Hepatocyte (in vitro differentiated cells): ENCODE measurements around the gene KRTCAP3. TPM values are rescaled to one million over a fixed set of nuclear protein-coding genes. Genes with fewer than 3 reads are reported as not detected.

ENCODE experiments used
- DNase-seq: peaks from one replicate; pipeline ENCODE4 v3.0.0-alpha.2; 2016; ENCODE audit warnings: low spot score
- H2AFZ ChIP-seq: fragments of 200-600 bp; sonication (generic); 2 replicates; pipeline ENCODE4 v1.6.0; 2016; ENCODE audit warnings: antibody characterized with exemption, mild to moderate bottlenecking
- H3K27ac ChIP-seq: fragments of 200-600 bp; sonication (generic); 2 replicates; pipeline ENCODE4 v1.5.1; 2016; ENCODE audit warnings: mild to moderate bottlenecking
- H3K27me3 ChIP-seq: fragments of 200-600 bp; sonication (generic); 2 replicates; pipeline ENCODE4 v1.6.1; 2016
- H3K36me3 ChIP-seq: fragments of 200-600 bp; sonication (generic); replicated peaks from 2 replicates; pipeline ENCODE4 v1.5.1; 2016; ENCODE audit warnings: low read depth; ENCODE audit not compliant: insufficient read depth
- H3K4me1 ChIP-seq: fragments of 200-600 bp; sonication (generic); 2 replicates; pipeline ENCODE4 v1.5.1; 2016; ENCODE audit warnings: mild to moderate bottlenecking, moderate library complexity; ENCODE audit not compliant: insufficient read depth
- H3K4me2 ChIP-seq: fragments of 200-600 bp; sonication (generic); 2 replicates; pipeline ENCODE4 v1.6.0; 2016
- H3K4me3 ChIP-seq: fragments of 200-600 bp; sonication (generic); 2 replicates; pipeline ENCODE4 v1.5.1; 2016; ENCODE audit warnings: mild to moderate bottlenecking
- H3K79me2 ChIP-seq: fragments of 200-600 bp; sonication (generic); 2 replicates; pipeline ENCODE4 v1.6.0; 2017; ENCODE audit warnings: mild to moderate bottlenecking
- H3K9me2 ChIP-seq: fragments of 200-600 bp; sonication (generic); replicated peaks from 2 replicates; pipeline ENCODE4 v1.6.0; 2017; ENCODE audit warnings: mild to moderate bottlenecking; ENCODE audit not compliant: insufficient read depth
- H3K9me3 ChIP-seq: fragments of 200-600 bp; sonication (generic); 2 replicates; pipeline ENCODE4 v1.5.1; 2016; ENCODE audit warnings: low read depth, mild to moderate bottlenecking
- H4K20me1 ChIP-seq: fragments of 200-600 bp; sonication (generic); 2 replicates; pipeline ENCODE4 v1.6.0; 2016; ENCODE audit warnings: mild to moderate bottlenecking; ENCODE audit not compliant: insufficient read depth, poor library complexity, severe bottlenecking
- CTCF ChIP-seq: fragments of 200-600 bp; sonication (generic); IDR thresholded peaks from 2 replicates; pipeline ENCODE4 v1.5.1; 2016; ENCODE audit warnings: antibody characterized with exemption, mild to moderate bottlenecking; ENCODE audit not compliant: poor library complexity
- EZH2 ChIP-seq: fragments of 200-600 bp; sonication (generic); IDR thresholded peaks from 2 replicates; pipeline ENCODE4 v1.6.1; 2016; ENCODE audit warnings: antibody characterized with exemption, mild to moderate bottlenecking, borderline replicate concordance
- EZH2phosphoT487 ChIP-seq: fragments of 200-600 bp; sonication (generic); IDR thresholded peaks from one replicate; pipeline ENCODE4 v1.6.1; 2018; ENCODE audit warnings: antibody characterized with exemption, mild to moderate bottlenecking, low read depth, moderate library complexity; ENCODE audit not compliant: unreplicated experiment, severe bottlenecking
- WGBS: methylation state at CpG from one replicate; pipeline ENCODE4 v1.1.6; 2016; ENCODE audit warnings: low lambda C conversion rate; ENCODE audit errors: missing lambda C conversion rate; 5-methylcytosine and 5-hydroxymethylcytosine counted together
- polyA plus RNA-seq: library from polyadenylated mRNA; unstranded; fragments of >200 nt; fragmentation: Nextera tagmentation; extraction: Ambion mirVana; gene quantifications from 2 replicates; pipeline ENCODE4 v1.2.1, GENCODE V29; 2016
- total RNA-seq: library from RNA; depleted of rRNA; stranded (reverse); fragments of >200 nt; gene quantifications from 2 replicates; pipeline ENCODE4 v1.2.3, GENCODE V29; 2014

KRTCAP3 gene
- total and polyA plus RNA-seq, 2 experiments from 2014 or later, result 19.3 to 23.3 TPM

- Histone ChIP-seq H2AFZ (peak within 1 kb of the TSS; percentile 85), H3K27me3 (no peaks in the 10 kb centered on the region), H3K79me2 (peaks cover 46% of the 10 kb centered on the region), H3K4me2 (peak within 1 kb of the TSS; percentile 84), H3K36me3 (no peaks in the 10 kb centered on the region), H3K4me1 (peaks cover 3% of the 10 kb centered on the region), H3K27ac (peak within 1 kb of the TSS; percentile 90), H3K9me2 (no peaks in the 10 kb centered on the region), H3K9me3 (no peaks in the 10 kb centered on the region), H3K4me3 (peak within 1 kb of the TSS; percentile 83), H4K20me1 (peaks cover 3% of the 10 kb centered on the region)
- TF ChIP-seq EZH2phosphoT487 (no peak), EZH2 (no peak), CTCF (no peak)
- peak; percentile 98 for DNase-seq
- 3% methylated on average over 69 of the region's 82 CpGs for WGBS
Measured at GRCh38 chr2:27409321-27410073, 32.7 kb upstream of the KRTCAP3 start, which contains the start of gene PPM1G. Gene PPM1G, minus strand, starts transcription at chr2:27409591. Its CDS starts 169 bp downstream, at chr2:27409422.

- DNase-seq, result no peak
- Histone ChIP-seq H3K79me2 (peaks cover 16% of the 10 kb centered on the region), H3K27me3 (no peaks in the 10 kb centered on the region), H3K9me3 (no peaks in the 10 kb centered on the region), H3K4me1 (peaks cover 3% of the 10 kb centered on the region), H4K20me1 (no peaks in the 10 kb centered on the region), H3K36me3 (no peaks in the 10 kb centered on the region), H3K27ac (no peak overlapping the region), H3K4me3 (no peak overlapping the region), H3K4me2 (no peak overlapping the region), H2AFZ (no peak overlapping the region), H3K9me2 (no peaks in the 10 kb centered on the region)
- 83% methylated on average over 9 of the region's 9 CpGs for WGBS
- no peak for TF ChIP-seq EZH2
- no peak for TF ChIP-seq CTCF
- TF ChIP-seq EZH2phosphoT487, result no peak
Measured at GRCh38 chr2:27412419-27413152, 29.6 kb upstream of the KRTCAP3 start.

- Histone ChIP-seq H3K9me3 (no peaks in the 10 kb centered on the region), H3K27ac (no peak overlapping the region), H3K9me2 (no peaks in the 10 kb centered on the region), H3K4me2 (no peak overlapping the region), H3K4me3 (no peak overlapping the region), H2AFZ (no peak overlapping the region), H3K79me2 (no peaks in the 10 kb centered on the region), H3K27me3 (no peaks in the 10 kb centered on the region), H3K36me3 (no peaks in the 10 kb centered on the region), H3K4me1 (no peaks in the 10 kb centered on the region), H4K20me1 (no peaks in the 10 kb centered on the region)
- WGBS, result 93% methylated on average over 6 of the region's 6 CpGs
- DNase-seq, result no peak
- TF ChIP-seq CTCF (no peak), EZH2 (no peak), EZH2phosphoT487 (no peak)
Measured at GRCh38 chr2:27416151-27416550, 26.0 kb upstream of the KRTCAP3 start.
